T-helper 22 cell (primary cell): Measurements from ENCODE around the gene CREB3L1.
A peak's percentile ranks its signal among the peaks of the same experiment; 100 is the strongest.

Source experiments
- DNase-seq: peaks from one replicate; pipeline ENCODE4 v3.0.0-alpha.2; 2020; ENCODE audit warnings: low read depth

CREB3L1 gene

DNA sequence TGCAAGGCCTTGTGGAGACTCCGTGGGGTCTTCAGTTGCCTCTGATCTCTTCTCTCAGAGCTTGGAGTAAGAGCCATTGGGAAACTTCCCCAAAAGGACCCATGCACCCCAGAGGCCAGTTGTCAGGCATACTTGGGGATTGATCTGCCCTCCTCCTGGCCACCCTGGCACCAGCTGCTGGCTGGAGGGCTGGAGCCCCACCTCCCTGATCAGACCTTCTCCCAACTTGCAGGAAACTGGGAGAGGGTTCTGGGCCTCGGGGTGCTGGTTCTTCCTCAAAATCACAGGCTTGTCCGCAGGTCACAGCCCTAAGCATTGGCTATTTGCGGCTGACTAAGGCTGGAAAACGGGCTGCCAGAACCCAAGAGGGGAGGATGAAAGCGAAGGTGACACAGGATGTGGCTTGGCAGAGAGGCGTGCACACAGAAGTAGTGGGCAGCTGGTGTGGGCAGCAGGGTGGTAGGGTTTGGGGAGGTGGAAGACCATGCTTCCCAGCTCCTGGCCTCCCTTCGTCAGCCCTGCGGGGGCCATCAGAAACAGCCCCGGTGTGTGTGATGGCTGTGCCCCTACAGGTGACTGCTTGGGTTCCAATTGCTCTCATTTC, 68.5 kb downstream of the CREB3L1 start:
- DNase-seq, result no peak

- peak; percentile 83 for DNase-seq
Measured at GRCh38 chr11:46346886-46347636, 69.6 kb downstream of the CREB3L1 start, which contains the start of gene DGKZ. Gene DGKZ, plus strand, starts transcription at chr11:46347463. Its CDS starts 197 bp downstream, at chr11:46347660.

DNA sequence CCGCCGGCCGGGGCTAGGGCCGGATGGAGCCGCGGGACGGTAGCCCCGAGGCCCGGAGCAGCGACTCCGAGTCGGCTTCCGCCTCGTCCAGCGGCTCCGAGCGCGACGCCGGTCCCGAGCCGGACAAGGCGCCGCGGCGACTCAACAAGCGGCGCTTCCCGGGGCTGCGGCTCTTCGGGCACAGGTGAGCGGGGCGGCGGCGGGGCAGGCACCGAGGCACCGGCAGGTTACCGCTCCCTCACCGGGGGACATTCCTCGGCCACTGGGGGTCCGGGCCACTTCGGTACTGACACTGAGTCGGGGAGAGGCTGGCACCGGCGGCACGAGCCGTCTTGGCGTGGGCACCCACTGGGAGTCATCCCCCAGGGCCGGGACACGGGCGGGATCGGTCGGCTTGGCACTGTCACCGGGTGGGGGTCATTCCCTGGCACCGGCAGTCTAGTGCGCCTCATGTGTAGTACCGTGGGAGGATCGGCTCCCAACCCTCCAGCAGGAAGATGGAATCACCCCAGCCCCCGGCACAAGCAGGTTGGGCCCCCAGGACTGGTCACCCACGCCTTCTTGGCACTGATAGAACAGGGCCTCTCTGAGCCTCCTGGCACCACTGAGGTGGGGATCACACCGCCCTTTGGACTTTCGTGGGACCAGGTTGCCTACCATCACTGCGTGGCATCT, 70.3 kb downstream of the CREB3L1 start:
- DNase-seq, result no peak

GRCh38 chr11:46348566-46349401, 71.3 kb downstream of the CREB3L1 start:
- peak; percentile 30 for DNase-seq

DNA sequence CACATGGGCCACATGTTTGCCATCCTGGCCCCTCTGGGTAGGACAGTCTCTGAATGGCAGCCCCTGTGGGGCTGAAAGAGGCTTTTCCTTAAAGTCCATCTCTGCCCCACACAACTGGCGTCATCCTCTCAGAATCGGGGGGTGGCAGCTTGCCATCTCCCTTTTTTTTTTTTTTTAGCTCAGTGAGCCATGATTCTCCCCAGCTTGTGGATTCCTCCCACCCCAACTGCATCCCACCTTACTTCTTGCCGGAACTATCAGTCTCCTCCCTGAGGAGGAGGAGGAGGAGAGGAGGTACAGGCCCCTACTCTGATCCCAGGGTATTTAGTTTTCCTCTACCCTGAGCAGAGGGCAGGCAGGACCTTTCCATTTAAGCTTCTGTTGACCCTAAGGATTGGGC, 73.2 kb downstream of the CREB3L1 start:
- DNase-seq, result no peak

DNA sequence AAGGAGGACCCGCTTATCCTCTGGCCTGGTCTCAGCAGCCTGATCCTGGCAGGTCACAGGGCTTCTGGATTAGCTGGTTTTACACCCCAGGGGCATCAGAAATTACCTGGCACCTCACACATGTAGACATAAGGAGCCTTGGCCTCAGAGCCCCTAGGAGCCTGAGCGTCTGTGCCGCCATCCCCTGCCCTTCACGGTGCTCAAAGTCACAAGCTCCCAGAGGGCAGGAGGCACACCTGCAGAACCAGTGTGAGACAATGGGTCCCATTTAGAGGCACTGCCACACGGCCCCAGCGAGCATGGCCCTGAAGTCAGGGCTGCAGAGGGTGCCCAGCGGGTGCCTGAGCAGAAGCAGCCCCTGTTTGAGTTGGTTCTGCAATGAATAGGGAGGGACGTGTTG, 73.7 kb downstream of the CREB3L1 start:
- no peak for DNase-seq

- no peak for DNase-seq
Measured at GRCh38 chr11:46351606-46352005, 74.1 kb downstream of the CREB3L1 start.

DNA sequence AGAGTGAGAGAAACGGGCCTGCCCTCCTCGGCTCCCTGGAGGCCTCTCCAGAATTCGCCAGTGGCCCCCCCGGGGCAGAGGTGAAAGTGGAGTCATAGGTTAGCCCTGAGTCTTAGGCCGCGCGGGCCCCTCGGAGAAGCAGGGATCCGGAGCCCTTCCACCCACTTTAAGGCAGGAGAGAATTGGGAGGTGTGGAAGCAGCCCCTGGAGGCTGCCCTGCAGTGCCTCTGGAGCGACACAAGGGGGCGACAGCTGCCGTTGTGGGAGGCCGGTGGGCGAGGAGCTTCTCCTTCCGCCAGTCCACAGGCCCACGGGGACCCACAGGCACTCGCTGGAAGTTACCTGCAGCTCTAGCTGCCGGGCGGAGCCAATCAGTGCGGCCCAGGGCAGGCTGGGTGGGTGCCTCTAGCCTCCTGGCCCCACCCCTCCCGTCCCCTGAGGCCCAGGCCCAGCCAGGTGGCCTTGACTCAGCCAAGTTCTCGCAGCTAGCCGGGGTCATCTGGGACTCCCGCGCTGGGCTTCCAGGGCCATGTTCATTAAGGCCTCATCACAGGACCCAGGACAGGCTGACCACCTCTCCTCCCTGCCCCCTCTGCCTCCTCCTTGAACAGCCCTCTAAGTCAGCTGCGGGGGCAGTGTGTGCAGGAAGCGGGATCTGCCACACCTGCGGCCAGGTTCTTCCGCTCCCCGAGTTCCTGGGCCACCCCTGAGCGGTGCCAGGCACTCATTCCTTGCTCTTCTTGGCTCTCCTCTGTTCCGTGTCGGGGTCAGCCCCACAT, 74.8 kb downstream of the CREB3L1 start:
- peak; percentile 80 for DNase-seq

- DNase-seq, result no peak
Measured at GRCh38 chr11:46353698-46354097, 76.2 kb downstream of the CREB3L1 start.

GRCh38 chr11:46356924-46357482, 79.5 kb downstream of the CREB3L1 start:
- no peak for DNase-seq

DNA sequence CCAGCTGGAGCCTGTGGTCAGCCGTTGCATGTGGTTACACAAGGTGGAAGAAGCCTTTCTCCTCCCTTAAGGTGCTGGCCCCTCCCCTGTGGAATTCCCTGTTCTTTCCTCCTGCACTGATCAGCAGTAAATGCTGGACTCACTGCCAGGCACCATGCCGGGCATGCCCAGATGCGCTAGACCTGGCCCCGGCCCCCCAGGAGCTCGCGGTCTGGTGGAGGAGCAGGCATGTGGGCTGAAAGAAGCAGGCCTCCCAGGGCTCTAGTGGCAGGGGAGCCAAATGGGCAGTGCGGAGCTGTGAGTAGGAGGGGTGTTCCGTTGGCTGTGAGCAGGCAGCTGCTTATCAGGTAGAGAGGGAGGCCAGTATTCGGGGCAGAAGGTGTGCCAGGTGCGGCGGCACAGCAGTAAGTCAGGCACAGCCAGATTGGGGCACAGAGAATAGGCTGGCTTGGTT, 80.0 kb downstream of the CREB3L1 start:
- DNase-seq, result no peak

DNA sequence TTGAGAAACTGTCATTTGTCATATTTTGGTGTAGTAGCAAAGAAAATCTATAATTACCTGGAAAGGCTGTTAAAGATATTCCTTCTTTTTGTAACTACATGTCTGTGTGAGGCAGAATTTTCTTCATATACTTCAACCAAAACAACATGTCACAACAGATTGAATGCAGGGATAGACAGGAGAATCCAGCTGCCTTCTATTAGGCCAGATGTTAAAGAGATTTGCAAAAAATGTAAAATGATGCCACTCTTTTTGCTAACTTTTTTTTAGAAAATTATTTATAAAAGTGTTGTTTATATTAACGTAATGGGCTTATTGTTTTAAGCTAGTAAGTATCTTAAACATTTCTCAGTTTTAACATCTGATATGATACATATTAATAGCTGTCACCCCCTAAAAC, 82.5 kb downstream of the CREB3L1 start:
- no peak for DNase-seq

DNA sequence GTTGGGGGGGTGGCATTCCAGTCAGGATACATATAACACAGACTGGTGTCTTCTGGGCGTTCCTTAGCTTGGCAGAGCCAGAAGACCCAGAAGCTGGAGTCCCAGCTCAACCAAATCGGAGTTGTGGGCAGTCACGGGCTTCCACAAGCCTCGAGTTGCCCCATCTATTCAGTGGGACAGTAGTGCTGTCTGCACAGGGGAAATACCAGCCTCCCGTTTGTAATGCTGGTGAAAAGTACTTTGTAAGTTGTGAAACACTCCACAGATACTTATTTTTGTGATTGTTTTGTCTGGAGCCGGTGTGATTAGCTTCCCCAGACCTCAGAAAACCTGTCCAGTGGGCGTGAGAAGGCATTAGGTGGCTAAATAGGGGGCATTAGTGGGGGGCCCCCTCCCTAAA, 83.4 kb downstream of the CREB3L1 start:
- DNase-seq, result no peak

DNA sequence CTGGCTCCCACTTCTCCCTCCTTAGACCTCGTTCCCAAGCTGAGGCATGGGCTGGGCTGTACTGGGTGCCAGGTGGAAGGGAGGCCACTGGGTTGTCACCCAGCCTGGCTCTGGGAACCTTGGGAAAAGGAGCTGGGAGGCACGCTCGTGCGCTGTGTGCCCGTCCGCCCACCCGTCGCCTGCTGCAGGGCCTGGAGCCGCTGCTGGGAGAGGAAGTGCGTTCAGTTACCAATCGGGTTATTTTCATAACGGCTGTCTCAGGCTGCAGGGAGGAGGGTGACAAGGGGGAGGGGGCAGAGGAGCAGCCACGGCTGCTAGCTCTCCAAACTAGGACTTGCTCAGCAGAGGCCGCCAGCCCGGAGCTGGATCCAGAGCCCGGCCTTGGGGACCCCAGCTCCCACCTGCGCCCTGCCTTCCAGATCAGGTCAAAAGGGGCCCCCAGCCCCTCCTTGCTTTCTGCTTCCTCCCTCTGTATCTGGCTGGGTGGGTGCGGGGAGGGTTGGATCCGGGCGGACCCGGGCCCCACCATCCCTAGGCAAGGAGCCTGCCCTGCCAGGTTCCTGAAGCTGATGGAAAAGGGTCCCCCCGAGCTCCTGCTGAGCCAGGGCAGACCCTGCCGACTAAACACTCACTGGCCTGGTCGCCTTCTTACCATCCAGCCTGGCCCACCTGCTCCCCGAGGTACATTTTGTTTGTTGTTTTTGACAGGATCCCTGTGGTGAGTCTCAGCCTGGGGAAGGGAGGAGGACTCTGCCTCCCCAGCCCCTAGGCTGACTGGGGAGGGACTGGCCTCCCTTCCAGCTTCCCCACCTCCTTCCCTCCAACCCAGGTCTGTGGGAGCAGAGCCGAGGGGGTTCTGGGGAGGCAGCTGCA, 84.1 kb downstream of the CREB3L1 start:
- DNase-seq, result peak; percentile 42

- no peak for DNase-seq
Measured at GRCh38 chr11:46362156-46363030, 84.9 kb downstream of the CREB3L1 start.

GRCh38 chr11:46363031-46363407, 85.6 kb downstream of the CREB3L1 start:
- DNase-seq, result no peak

DNA sequence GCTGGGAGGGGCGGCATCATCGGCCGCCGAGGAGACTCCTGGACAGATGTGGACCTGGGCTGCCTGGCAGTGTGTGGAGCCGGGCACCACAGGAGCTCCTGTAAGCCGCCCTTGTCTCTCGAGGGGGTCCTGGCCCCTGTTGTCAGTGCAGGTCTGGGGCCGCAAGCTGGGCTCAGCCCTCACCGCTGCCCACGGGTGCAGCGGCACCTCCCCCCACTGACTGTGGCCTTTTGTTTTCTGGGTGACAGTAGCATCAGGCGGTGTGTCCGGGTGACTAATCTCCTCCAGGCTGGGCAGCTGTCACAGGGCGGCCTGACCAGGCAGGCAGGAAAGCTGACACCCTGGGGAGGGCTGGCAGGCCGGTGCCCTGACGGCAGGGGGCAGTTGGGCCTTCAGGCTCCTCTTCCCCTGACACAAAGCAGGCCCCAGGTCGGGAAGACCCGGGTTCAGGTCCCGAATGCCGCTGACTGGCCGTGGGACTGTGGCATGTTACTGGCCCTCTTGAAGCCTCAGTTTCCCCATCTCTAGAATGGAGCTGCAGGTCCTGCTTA, 86.1 kb downstream of the CREB3L1 start:
- no peak for DNase-seq

- DNase-seq, result no peak
Measured at GRCh38 chr11:46364056-46364455, 86.6 kb downstream of the CREB3L1 start.

DNA sequence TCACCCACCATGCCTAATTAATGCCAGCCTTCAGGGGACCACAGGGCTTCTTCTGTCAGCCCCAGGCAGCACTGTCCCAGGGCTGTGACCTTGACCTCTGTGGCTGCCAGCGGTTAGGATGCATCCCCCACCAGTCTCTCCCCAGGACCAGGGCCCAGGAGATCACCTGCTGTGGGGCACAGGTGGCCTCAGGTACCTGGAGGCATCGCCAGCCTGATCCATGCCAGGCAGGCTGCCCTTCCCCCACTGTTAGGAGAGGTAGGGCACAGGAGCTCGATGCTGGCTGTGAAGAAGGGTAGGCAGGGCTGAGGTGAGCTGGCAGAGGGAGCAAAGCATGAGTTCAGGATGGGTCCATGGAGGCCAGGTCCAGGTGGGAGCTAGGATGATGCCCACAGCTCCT, 87.3 kb downstream of the CREB3L1 start:
- DNase-seq, result no peak
